Stimulated activated CD8-positive, alpha-beta memory T cell treated with anti-CD3 and anti-CD28 coated beads, Interleukin-12 subunit alpha, Interleukin-12 subunit beta, amount 100 ng/mL, for 24 hours (primary cell): ENCODE results near the gene GRIN2B.

Source experiments
- DNase-seq: peaks from one replicate; pipeline ENCODE4 v3.0.0-alpha.2; 2020; ENCODE audit errors: extremely low read depth

GRIN2B gene

GRCh38 chr12:13957576-13957975 is 23.8 kb downstream of the GRIN2B start:
- DNase-seq = no peak

GRCh38 chr12:13956060-13956590 is 25.3 kb downstream of the GRIN2B start:
- no peak for DNase-seq

- no peak for DNase-seq
Observed at GRCh38 chr12:13952096-13952495, 29.3 kb downstream of the GRIN2B start.

- DNase-seq = no peak
Observed at GRCh38 chr12:13950502-13950901, 30.9 kb downstream of the GRIN2B start.

GRCh38 chr12:13948621-13949020 is 32.8 kb downstream of the GRIN2B start:
- no peak for DNase-seq

- no peak for DNase-seq
Observed at GRCh38 chr12:13947276-13947946, 34.0 kb downstream of the GRIN2B start.

GRCh38 chr12:13945641-13946040 is 35.8 kb downstream of the GRIN2B start:
- DNase-seq = no peak

GRCh38 chr12:13945236-13945635 is 36.2 kb downstream of the GRIN2B start:
- DNase-seq = no peak

GRCh38 chr12:13942826-13943225 is 38.6 kb downstream of the GRIN2B start:
- no peak for DNase-seq

- no peak for DNase-seq
Observed at GRCh38 chr12:13941258-13942249, 39.8 kb downstream of the GRIN2B start.

GRCh38 chr12:13940335-13940865 is 41.0 kb downstream of the GRIN2B start:
- DNase-seq = no peak

- no peak for DNase-seq
Observed at GRCh38 chr12:13937735-13938134, 43.7 kb downstream of the GRIN2B start.

GRCh38 chr12:13935169-13935568 is 46.2 kb downstream of the GRIN2B start:
- DNase-seq = no peak
